ENCODE results near the gene YPEL2.
A peak's percentile ranks its signal among the peaks of the same experiment; 100 is the strongest.

YPEL2 gene

DNA sequence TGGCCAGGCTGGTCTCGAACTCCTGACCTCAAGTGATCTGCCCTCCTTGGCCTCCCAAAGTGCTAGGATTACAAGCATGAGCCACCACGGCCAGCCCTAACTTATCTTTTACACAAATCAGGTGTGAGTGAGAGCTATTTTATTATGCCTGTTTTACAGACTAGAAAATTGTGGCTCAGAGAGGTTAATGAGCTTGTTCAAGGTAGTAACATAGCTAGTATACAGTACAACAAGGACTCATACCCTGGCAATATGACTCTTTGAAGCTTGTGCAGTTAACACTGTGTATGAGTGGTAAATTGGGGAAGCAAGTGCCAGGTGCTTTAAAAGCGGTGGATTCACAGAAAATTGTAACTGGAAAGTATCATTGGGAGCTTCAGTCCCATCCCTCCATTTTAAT, 49.0 kb downstream of the YPEL2 start:
- H3K27ac ChIP-seq = peak overlapping the region; percentile 85 to 93
- no peak overlapping the region for H3K4me3 ChIP-seq
- TF ChIP-seq, protein P1, sequence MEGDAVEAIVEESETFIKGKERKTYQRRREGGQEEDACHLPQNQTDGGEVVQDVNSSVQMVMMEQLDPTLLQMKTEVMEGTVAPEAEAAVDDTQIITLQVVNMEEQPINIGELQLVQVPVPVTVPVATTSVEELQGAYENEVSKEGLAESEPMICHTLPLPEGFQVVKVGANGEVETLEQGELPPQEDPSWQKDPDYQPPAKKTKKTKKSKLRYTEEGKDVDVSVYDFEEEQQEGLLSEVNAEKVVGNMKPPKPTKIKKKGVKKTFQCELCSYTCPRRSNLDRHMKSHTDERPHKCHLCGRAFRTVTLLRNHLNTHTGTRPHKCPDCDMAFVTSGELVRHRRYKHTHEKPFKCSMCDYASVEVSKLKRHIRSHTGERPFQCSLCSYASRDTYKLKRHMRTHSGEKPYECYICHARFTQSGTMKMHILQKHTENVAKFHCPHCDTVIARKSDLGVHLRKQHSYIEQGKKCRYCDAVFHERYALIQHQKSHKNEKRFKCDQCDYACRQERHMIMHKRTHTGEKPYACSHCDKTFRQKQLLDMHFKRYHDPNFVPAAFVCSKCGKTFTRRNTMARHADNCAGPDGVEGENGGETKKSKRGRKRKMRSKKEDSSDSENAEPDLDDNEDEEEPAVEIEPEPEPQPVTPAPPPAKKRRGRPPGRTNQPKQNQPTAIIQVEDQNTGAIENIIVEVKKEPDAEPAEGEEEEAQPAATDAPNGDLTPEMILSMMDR (IDR thresholded peaks at IDR 0.05) = no peak
- DNase-seq (ENCODE audit: low spot score) = no peak

- peak overlapping the region; percentile 1 for H3K4me3 ChIP-seq
- peak; percentile 88 for DNase-seq (ENCODE audit: low spot score)
- peak overlapping the region; percentile 85 to 93 for H3K27ac ChIP-seq
- TF ChIP-seq, protein P1 (IDR thresholded peaks at IDR 0.05) = no peak
Observed at GRCh38 chr17:59381716-59382570, 50.5 kb downstream of the YPEL2 start.

- H3K27ac ChIP-seq = no peak overlapping the region
- no peak overlapping the region for H3K4me3 ChIP-seq
- no peak for DNase-seq (ENCODE audit: low spot score)
- TF ChIP-seq, protein P1 (IDR thresholded peaks at IDR 0.05) = no peak
Observed at GRCh38 chr17:59383893-59384292, 52.4 kb downstream of the YPEL2 start.

GRCh38 chr17:59387351-59388068, 56.1 kb downstream of the YPEL2 start:
- no peak for DNase-seq (ENCODE audit: low spot score)
- H3K27ac ChIP-seq = peak overlapping the region; percentile 2 to 72
- TF ChIP-seq, protein P1 (IDR thresholded peaks at IDR 0.05) = no peak
- no peak overlapping the region for H3K4me3 ChIP-seq

GRCh38 chr17:59388069-59388556, 56.7 kb downstream of the YPEL2 start:
- peak overlapping the region; percentile 2 to 72 for H3K27ac ChIP-seq
- TF ChIP-seq, protein P1 (IDR thresholded peaks at IDR 0.05) = no peak
- H3K4me3 ChIP-seq = no peak overlapping the region
- no peak for DNase-seq (ENCODE audit: low spot score)

GRCh38 chr17:59389066-59389465, 57.6 kb downstream of the YPEL2 start:
- Histone ChIP-seq H3K27ac (peak overlapping the region; percentile 2 to 72), H3K4me3 (no peak overlapping the region)
- TF ChIP-seq, protein P1 (IDR thresholded peaks at IDR 0.05) = no peak
- DNase-seq (ENCODE audit: low spot score) = no peak
